Measurements from ENCODE around the gene CNN2.

Gene CNN2

DNA sequence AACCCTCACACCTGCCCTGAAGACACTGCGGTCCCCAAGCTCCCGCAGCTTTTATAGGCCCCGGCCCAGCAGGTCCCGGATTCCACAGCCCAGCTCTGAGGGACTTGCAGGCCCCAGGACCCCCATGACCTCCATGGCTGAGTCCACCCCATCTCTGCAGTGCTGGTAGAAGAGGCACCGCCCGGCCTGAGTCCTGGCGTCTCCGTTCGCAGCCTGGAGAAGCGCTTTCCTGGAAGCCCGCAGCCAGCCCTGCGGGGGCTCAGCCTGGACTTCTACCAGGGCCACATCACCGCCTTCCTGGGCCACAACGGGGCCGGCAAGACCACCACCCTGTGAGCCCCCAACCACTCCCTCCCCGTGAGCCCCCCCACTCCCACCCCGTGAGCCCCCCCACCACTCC, 22.7 kb downstream of the CNN2 start:
- DNase-seq (ENCODE audit: low read depth in 2 of 2), result no peak

DNA sequence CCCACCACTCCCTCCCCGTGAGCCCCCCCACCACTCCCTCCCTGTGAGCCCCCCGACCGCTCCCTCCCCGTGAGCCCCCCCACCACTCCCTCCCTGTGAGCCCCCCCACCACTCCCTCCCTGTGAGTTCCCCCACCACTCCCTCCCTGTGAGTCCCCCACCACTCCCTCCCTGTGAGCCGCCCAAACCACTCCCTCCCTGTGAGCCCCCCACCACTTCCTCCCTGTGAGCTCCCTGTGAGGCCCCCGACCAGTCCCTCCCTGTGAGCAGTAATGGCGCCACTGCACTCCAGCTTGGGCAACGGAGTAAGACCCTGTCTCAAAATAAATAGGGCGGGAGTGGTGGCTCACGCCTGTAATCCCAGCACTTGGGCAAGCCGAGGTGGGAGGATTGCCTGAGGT, 23.4 kb downstream of the CNN2 start:
- DNase-seq (ENCODE audit: low read depth in 2 of 2), result no peak

GRCh38 chr19:1050989-1051788, 24.8 kb downstream of the CNN2 start:
- DNase-seq (ENCODE audit: low read depth in 2 of 2), result no peak

DNA sequence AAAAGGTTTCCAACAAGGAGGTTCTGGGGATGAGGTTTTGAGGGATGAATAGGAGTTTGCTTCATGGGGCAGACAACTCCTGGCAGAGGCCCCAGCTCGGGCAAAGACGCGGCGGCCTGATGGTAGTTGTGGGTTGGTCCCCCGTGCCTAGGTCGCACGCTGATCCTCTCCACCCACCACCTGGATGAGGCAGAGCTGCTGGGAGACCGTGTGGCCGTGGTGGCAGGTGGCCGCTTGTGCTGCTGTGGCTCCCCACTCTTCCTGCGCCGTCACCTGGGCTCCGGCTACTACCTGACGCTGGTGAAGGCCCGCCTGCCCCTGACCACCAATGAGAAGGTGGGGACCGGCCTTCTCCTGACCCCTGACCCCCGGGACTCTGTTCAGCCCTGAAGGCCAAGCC, 25.4 kb downstream of the CNN2 start:
- no peak for DNase-seq (ENCODE audit: low read depth in 2 of 2)

DNA sequence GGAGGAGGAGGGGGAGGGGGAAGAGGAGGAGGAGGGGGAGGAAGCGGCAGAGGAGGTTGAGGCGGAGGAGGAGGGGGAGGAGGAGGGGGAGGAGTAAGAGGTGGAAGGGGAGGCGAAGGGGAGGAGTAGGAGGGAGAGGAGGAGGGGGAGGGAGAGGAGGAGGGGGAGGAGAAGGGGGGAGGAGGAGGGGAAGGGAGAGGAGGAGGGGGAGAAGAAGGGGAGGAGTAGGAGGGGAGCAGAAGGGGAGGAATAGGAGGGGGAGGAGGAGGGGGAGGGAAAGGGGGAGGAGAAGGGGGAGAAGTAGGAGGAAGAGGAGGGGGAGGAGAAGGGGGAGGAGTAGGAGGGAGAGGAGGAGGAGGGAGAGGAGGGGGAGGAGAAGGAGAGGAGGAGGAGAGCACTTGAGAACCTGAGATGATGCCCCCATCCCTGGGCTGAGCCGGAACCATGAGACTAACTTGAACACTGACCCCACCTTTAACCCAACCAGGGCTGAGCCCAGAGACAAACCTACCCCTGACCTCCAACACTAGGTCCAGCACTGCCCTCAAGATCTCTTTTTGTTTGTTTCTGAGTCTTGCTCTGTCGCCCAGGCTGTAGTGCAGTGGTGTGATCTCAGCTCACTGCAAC, 26.1 kb downstream of the CNN2 start:
- DNase-seq (ENCODE audit: low read depth in 2 of 2), result no peak

DNA sequence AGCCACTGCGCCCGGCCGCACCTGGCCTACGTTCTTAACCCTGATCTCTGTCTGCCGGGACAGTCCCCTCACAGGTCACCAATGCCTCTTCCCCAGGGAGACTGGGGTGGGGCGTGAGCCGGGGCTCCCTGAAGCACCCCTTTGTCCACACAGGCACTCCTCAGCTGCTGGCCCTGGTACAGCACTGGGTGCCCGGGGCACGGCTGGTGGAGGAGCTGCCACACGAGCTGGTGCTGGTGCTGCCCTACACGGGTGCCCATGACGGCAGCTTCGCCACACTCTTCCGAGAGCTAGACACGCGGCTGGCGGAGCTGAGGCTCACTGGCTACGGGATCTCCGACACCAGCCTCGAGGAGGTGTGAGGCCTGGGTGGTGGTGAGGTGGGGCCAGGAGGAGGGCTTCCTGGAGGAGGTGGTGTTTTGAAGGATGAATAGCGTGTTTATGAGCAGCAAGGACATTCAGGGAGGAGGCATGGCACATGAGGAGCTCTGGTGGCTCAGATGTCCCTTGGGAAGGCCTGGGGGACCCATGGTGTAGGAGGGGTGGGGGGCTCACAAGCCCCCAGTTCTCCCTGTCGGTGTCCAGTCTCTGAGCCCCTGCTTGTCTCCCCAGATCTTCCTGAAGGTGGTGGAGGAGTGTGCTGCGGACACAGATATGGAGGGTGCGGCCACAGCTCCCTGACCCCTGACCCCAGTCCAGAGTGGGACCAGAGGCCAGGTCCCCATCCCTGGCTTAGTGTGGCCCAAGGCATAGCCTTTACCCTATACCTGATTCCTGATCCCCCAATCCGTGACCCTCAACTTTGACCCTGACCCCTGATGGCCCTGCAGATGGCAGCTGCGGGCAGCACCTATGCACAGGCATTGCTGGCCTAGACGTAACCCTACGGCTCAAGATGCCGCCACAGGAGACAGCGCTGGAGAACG, 27.0 kb downstream of the CNN2 start:
- DNase-seq (ENCODE audit: low read depth in 2 of 2), result no peak

GRCh38 chr19:1054102-1055027, 28.0 kb downstream of the CNN2 start:
- no peak for DNase-seq (ENCODE audit: low read depth in 2 of 2)

DNA sequence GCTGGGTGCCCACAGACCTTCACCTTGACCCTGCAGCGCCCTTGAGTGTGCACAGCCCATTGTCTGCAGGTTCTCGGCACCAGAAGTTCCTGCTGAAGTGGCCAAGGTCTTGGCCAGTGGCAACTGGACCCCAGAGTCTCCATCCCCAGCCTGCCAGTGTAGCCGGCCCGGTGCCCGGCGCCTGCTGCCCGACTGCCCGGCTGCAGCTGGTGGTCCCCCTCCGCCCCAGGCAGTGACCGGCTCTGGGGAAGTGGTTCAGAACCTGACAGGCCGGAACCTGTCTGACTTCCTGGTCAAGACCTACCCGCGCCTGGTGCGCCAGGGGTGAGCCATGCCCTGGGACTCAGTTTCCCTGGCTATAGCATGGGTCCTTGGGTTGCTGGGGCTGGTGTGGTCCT, 28.6 kb downstream of the CNN2 start:
- no peak for DNase-seq (ENCODE audit: low read depth in 2 of 2)

GRCh38 chr19:1055886-1056620, 29.6 kb downstream of the CNN2 start:
- no peak for DNase-seq (ENCODE audit: low read depth in 2 of 2)

DNA sequence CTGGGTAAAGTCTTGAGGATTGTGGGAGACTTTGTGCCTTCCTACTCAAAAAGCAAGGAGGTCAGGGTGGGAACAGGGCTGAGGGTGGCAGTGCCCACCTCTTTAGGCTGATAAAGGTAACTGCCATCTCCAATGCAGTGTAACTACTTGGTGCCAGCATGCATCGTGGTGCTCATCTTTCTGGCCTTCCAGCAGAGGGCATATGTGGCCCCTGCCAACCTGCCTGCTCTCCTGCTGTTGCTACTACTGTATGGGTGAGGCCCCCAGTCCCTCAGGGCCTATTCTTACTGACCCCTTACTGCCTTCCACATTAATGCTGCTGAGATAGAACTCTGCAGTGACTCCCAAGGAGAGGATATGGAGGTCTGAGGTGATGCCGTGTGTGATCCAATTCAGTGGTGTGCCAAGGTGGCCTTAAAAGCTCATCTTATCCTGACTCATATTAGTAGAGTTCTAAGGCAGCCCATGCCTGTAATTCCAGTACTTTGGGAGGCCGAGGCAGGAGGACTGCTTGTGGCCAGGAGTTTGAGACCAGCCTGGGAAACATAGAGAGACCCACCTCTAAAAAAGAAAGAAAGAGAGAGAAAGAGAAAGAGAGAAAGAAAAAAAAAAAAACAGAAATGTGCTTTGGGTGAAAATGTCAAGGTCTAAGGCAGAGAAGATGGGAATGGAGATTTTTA, 30.9 kb downstream of the CNN2 start:
- no peak for DNase-seq (ENCODE audit: low read depth in 2 of 2)

- no peak for DNase-seq (ENCODE audit: low read depth in 2 of 2)
These were observed 31.7 kb downstream of the CNN2 start for GRCh38 chr19:1058112-1058511.

GRCh38 chr19:1060689-1061088, 34.3 kb downstream of the CNN2 start:
- no peak for DNase-seq (ENCODE audit: low read depth in 2 of 2)

- DNase-seq (ENCODE audit: low read depth in 2 of 2), result no peak
These were observed 35.6 kb downstream of the CNN2 start for GRCh38 chr19:1061987-1062386.

- no peak for DNase-seq (ENCODE audit: low read depth in 2 of 2)
These were observed 36.1 kb downstream of the CNN2 start for GRCh38 chr19:1062387-1063029.

DNA sequence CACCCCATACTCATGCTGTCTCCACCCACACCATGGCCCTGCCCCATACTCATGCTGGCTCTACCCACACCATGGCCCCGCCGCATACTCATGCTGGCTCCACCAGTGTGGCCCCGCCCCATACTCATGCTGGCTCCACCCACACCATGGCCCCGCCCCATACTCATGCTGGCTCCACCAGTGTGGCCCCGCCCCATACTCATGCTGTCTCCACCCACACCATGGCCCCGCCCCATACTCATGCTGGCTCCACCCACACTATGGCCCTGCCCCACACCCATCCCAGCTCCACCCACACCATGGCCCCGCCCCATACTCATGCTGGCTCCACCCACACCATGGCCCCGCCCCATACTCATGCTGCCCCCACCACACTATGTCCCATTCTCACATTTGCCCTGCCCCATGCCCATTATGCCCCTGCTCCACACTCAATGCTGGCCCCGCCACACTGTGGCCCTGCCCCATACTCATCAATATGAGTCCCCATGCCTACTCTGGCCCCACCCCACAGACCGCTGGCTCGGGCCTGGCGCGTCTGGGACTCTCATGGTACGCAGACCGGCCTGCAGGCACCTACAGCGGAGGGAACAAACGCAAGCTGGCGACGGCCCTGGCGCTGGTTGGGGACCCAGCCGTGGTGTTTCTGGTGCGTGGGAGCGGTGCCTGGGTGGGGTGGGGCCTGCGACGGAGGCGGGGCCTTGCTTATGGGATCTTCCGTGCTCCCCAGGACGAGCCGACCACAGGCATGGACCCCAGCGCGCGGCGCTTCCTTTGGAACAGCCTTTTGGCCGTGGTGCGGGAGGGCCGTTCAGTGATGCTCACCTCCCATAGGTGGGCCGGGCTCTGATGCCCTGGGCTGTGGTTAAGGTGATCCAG, 36.9 kb downstream of the CNN2 start:
- DNase-seq (ENCODE audit: low read depth in 2 of 2), result no peak

DNA sequence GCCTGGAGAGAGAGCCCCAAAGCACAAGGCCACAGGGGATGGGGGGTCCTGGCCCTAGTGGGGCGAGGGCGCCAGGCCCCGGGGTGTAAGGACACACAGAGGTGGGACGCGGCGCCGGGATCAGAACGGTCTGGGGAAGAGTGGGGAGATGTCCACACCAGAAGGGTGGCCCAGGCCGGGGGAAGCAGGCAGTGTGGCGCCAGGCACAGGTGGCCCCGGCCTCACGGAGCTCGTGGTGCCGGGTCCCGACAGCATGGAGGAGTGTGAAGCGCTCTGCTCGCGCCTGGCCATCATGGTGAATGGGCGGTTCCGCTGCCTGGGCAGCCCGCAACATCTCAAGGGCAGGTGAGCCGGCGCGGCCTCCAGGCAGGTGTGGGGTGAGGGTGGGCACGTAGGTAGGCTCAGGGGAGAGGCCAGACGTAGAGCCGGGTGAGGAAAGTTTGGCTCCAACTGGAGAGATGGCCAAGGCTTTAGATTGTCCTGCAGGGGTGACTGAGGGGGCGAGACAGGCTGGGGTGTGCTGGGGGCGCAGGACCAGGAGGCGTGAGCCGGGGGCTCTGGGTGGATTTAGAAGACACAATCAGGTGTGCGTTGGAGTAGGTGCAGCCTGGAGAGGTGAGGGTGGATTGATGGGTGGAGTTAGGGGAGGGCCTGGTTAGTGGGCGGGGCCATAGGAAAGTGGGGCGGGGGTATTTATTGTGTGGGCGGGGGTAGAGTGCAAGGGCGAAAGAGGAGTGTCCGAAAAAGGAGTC, 37.7 kb downstream of the CNN2 start:
- DNase-seq (ENCODE audit: low read depth in 2 of 2), result no peak

DNA sequence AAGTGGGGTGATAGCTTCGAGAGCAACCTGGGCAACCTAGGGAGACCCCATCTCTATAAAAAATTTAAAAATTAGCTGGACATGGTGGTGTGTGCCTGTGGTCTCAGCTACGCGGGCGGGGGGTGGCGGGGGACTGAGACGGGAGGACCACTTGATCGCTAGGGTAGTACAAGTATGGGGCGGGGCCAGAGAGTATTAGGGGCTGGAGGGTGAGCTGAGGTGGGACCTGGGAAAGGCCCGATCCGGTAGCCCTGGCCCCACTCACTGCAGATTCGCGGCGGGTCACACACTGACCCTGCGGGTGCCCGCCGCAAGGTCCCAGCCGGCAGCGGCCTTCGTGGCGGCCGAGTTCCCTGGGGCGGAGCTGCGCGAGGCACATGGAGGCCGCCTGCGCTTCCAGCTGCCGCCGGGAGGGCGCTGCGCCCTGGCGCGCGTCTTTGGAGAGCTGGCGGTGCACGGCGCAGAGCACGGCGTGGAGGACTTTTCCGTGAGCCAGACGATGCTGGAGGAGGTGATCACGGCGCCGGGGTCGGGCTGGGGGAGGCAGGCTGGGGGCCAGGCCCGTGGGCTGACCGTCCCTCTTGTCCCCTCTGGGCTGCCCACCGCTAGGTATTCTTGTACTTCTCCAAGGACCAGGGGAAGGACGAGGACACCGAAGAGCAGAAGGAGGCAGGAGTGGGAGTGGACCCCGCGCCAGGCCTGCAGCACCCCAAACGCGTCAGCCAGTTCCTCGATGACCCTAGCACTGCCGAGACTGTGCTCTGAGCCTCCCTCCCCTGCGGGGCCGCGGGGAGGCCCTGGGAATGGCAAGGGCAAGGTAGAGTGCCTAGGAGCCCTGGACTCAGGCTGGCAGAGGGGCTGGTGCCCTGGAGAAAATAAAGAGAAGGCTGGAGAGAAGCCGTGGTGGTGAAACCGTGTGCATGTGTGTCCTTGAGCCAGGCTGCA, 38.5 kb downstream of the CNN2 start:
- no peak for DNase-seq (ENCODE audit: low read depth in 2 of 2)

Measured in stimulated activated CD8-positive, alpha-beta memory T cell treated with anti-CD3 and anti-CD28 coated beads, Interleukin-7, amount 100 ng/mL, for 1 hour (primary cell).